Vagina (tissue), 2 donors: ENCODE measurements around the gene ATP6V0B. TPM values are rescaled to one million over a fixed set of nuclear protein-coding genes. Genes with fewer than 3 reads are reported as not detected.

Experiments used
- DNase-seq, 2 donors: peaks; one replicate each; pipeline ENCODE4 v3.0.0-alpha.2; 2017; ENCODE audit errors: extremely low spot score in 2 of 2
- H3K27ac ChIP-seq: fragments of 200-600 bp; sonication (generic); one replicate; pipeline ENCODE4 v1.5.1; 2019
- H3K27me3 ChIP-seq: fragments of 200-600 bp; sonication (generic); one replicate; pipeline ENCODE4 v1.5.1; 2019
- H3K36me3 ChIP-seq, 2 donors: fragments of 200-600 bp; sonication (generic); one replicate each; pipeline ENCODE4 v1.5.1; 2017 to 2019
- H3K4me1 ChIP-seq: fragments of 200-600 bp; sonication (generic); one replicate; pipeline ENCODE4 v1.5.1; 2019
- H3K4me3 ChIP-seq, 2 donors: fragments of 200-600 bp; sonication (generic); 1 replicate in 1 of 2; 2 replicates in 1 of 2; pipeline ENCODE4 v1.5.1; 2016 to 2019
- H3K9me3 ChIP-seq: fragments of 200-600 bp; sonication (generic); one replicate; pipeline ENCODE4 v1.5.1; 2019
- POLR2A ChIP-seq, 2 donors: fragments of 450-650 bp; IDR thresholded peaks; one replicate each; pipeline ENCODE4 v1.6.1; 2017; ENCODE audit warnings: antibody characterized with exemption in 2 of 2, mild to moderate bottlenecking in 2 of 2, moderate library complexity in 2 of 2
- POLR2AphosphoS5 ChIP-seq, 2 donors: sonication (generic); formaldehyde crosslinking; IDR thresholded peaks; one replicate each; pipeline ENCODE4 v1.9.0; 2017; ENCODE audit warnings: antibody characterized with exemption in 2 of 2, mild to moderate bottlenecking in 2 of 2, low read depth in 1 of 2; ENCODE audit not compliant: insufficient read depth in 1 of 2
- intact Hi-C: fragments of 100-400 bp; cut with DNase I; formaldehyde crosslinking; loops from one replicate; pipeline ENCODE4 v1.15.1; 2023
- total RNA-seq: library from RNA; depleted of rRNA; stranded (reverse); fragments of >200 nt; gene quantifications from one replicate; pipeline ENCODE4 v1.2.3, GENCODE V29; 2016
- TF ChIP-seq, protein P1 (sequence below), 3 experiments: fragments of 450-650 bp in 2 of 3; fragments of 200-600 bp in 1 of 3; sonication (generic) in 1 of 3; IDR thresholded peaks; one replicate each; pipeline ENCODE4 v1.5.1; 2017 to 2019; ENCODE audit warnings: antibody characterized with exemption in 3 of 3, mild to moderate bottlenecking in 2 of 3, moderate library complexity in 2 of 3

Gene ATP6V0B
- total RNA-seq, 1 donor from 2014 or later: 71.5 TPM

- Histone ChIP-seq H3K27me3 (no peaks in the 10 kb centered on the region), H3K9me3 (no peaks in the 10 kb centered on the region), H3K4me1 (peaks cover 19% of the 10 kb centered on the region), H3K27ac (no peak overlapping the region), H3K36me3 (peaks cover 0 to 8% of the 10 kb centered on the region in 2 donors), H3K4me3 (no peak overlapping the region)
- DNase-seq: no peak
- no peak for TF ChIP-seq POLR2A (IDR thresholded peaks at IDR 0.05)
- TF ChIP-seq, protein P1, sequence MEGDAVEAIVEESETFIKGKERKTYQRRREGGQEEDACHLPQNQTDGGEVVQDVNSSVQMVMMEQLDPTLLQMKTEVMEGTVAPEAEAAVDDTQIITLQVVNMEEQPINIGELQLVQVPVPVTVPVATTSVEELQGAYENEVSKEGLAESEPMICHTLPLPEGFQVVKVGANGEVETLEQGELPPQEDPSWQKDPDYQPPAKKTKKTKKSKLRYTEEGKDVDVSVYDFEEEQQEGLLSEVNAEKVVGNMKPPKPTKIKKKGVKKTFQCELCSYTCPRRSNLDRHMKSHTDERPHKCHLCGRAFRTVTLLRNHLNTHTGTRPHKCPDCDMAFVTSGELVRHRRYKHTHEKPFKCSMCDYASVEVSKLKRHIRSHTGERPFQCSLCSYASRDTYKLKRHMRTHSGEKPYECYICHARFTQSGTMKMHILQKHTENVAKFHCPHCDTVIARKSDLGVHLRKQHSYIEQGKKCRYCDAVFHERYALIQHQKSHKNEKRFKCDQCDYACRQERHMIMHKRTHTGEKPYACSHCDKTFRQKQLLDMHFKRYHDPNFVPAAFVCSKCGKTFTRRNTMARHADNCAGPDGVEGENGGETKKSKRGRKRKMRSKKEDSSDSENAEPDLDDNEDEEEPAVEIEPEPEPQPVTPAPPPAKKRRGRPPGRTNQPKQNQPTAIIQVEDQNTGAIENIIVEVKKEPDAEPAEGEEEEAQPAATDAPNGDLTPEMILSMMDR (IDR thresholded peaks at IDR 0.05): no peak
- intact Hi-C loops: no loop called here
These were observed 10.1 kb downstream of the ATP6V0B start for GRCh38 chr1:43984855-43985254.

GRCh38 chr1:43985984-43986595, 11.3 kb downstream of the ATP6V0B start:
- no peaks in the 10 kb centered on the region for H3K9me3 ChIP-seq
- intact Hi-C loops: no loop called here
- no peak overlapping the region for H3K4me3 ChIP-seq
- peaks cover 14% of the 10 kb centered on the region for H3K4me1 ChIP-seq
- no peaks in the 10 kb centered on the region for H3K27me3 ChIP-seq
- TF ChIP-seq, protein P1 (IDR thresholded peaks at IDR 0.05): no peak
- TF ChIP-seq POLR2AphosphoS5 (IDR thresholded peaks at IDR 0.05; ENCODE audit: insufficient read depth in 1 of 2, low read depth in 1 of 2) (no peak), POLR2A (IDR thresholded peaks at IDR 0.05) (no peak)
- no peak overlapping the region for H3K27ac ChIP-seq
- DNase-seq: no peak
- peaks cover 0 to 8% of the 10 kb centered on the region in 2 donors for H3K36me3 ChIP-seq

GRCh38 chr1:43986712-43987111, 12.0 kb downstream of the ATP6V0B start:
- Histone ChIP-seq H3K36me3 (peaks cover 0 to 8% of the 10 kb centered on the region in 2 donors), H3K27me3 (no peaks in the 10 kb centered on the region), H3K4me3 (no peak overlapping the region), H3K9me3 (no peaks in the 10 kb centered on the region), H3K4me1 (peaks cover 11% of the 10 kb centered on the region), H3K27ac (no peak overlapping the region)
- DNase-seq: no peak
- TF ChIP-seq, protein P1 (IDR thresholded peaks at IDR 0.05): no peak
- TF ChIP-seq POLR2AphosphoS5 (IDR thresholded peaks at IDR 0.05; ENCODE audit: insufficient read depth in 1 of 2, low read depth in 1 of 2) (no peak), POLR2A (IDR thresholded peaks at IDR 0.05) (no peak)
- intact Hi-C loops: no loop called here

GRCh38 chr1:43987159-43987902, 12.6 kb downstream of the ATP6V0B start:
- H3K27ac ChIP-seq: no peak overlapping the region
- TF ChIP-seq, protein P1 (IDR thresholded peaks at IDR 0.05): no peak
- TF ChIP-seq POLR2AphosphoS5 (IDR thresholded peaks at IDR 0.05; ENCODE audit: insufficient read depth in 1 of 2, low read depth in 1 of 2) (no peak), POLR2A (IDR thresholded peaks at IDR 0.05) (no peak)
- peaks cover 0 to 8% of the 10 kb centered on the region in 2 donors for H3K36me3 ChIP-seq
- no peak for DNase-seq
- H3K4me1 ChIP-seq: peaks cover 17% of the 10 kb centered on the region
- no peaks in the 10 kb centered on the region for H3K9me3 ChIP-seq
- H3K27me3 ChIP-seq: no peaks in the 10 kb centered on the region
- intact Hi-C loops: no loop called here
- no peak overlapping the region for H3K4me3 ChIP-seq
